NCI-H82 treated with DMSO at 0.1 percent for 48 hours (cell line): ENCODE measurements around the gene CCPG1.

Experiments used
- DNase-seq: peaks from one replicate; lab custom pipeline; 2025; ENCODE audit not compliant: unreplicated experiment; lab: John Stamatoyannopoulos, UW

CCPG1 gene

DNA sequence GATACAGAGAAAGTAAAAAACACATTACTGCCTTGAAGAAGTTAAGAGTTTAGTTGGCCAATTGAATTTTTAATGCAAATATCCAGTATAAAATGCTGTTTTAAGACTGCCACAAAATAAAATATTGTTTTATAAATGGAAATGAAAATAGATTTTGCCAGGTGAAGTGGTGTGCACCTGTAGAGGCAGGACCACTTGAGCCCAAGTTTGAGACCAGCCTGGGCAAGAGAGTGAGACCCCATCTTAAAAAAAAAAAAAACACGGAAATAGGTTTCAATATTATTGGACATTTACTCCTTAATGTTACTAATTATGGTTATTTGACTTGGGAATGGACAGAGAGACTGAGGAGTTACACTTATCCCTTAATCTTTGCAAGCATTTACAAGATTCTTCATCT, 87.2 kb downstream of the CCPG1 start:
- no peak for DNase-seq

DNA sequence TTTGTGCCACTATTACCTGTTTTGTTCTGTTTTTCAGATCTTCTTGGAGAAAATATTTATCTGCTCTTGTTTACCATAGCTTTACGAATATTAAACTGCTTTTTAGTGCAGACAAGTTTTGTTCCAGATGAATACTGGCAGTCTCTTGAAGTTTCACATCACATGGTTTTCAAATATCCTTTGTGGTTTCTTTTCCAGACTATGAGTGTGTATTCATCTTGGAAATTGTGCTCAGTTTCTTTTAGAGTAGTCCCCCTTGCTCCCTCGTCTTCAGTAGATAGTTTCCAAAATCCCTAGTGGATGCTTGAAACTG, 88.0 kb downstream of the CCPG1 start:
- no peak for DNase-seq

DNA sequence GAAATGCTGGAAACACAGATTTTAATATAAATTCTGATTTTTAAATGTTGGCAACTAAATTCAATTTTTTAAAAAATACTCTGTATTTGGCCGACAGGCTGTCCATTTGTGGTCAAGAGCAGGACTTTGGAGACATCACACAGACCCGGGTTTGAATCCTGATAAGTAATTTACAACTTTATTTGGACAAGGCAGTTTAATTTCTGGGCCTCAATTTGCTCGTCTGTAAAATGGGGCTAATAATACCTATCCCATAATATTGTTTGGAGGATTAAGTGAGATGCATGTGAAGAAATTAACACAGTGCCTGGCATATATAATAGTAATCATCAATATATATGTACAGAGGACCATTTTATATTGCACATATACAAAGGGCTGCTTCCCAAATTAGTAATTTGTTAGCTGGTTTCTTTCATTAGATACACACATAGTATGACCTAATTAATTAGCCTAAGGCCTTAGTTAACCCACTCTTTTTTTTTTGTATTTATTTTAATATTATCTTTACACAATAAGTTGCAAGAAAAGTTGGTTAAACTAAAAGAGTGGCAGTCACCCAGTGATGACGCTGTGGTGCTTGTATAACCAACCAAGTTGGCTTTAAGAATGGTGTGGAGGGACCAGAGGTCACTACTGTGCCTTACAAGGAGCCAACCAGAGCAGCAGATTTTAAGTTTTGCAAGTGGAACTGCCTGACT, 88.5 kb downstream of the CCPG1 start:
- no peak for DNase-seq

DNA sequence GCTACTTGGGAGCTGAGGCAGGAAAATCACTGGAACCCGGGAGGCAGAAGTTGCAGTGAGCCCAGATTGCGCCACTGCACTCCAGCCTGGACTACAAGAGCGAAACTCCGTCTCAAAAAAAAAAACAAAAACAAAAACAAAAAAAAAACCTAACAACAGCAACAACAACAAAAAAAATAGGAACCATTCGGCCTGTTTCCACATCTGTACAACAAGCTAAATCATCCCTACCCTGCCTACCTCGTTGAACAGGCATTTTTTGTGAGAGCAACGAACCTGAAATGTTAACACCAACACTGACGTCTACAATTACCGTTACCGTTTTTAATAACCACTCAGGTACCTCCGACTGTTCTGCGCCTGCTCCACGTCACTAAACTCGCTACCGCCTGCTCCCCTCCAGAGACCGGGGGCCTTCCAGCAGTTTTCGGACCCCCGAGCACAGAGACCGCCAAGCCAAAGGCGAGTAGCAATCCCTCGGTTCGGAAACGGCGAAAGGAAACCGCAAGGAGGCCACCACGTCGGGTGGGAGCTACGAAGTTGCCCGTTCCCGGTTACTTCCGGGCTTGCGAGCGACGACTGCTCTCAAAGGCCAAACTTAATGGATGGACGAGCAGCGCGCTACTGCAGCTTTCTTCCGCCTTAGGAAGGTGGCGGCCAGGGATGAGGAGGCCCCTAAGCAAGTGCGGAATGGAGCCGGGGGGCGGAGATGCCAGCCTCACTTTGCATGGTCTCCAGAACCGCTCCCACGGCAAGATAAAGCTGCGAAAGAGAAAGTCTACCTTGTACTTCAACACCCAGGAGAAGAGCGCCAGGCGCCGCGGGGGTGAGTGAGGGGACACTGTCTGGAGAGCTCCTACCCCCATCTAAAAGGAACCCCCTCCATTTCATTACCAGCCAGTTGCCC, 89.3 kb downstream of the CCPG1 start, which contains the start of the genes PIGB and PIGBOS1:
Gene PIGB (plus strand): TSS at position 635 of the 907 bp plus-strand sequence. CDS start 29 bp downstream, at position 664.
Gene PIGBOS1 (minus strand): TSS at position 536 of the 907 bp plus-strand sequence. CDS start 1,331 bp downstream, outside the sequence.
- peak; percentile 52 for DNase-seq
